Tibial nerve (tissue), 4 donors: ENCODE measurements around the gene RCAN2. TPM values are rescaled to one million over a fixed set of nuclear protein-coding genes. Genes with fewer than 3 reads are reported as not detected.

Source experiments
- DNase-seq, 2 donors: peaks; one replicate each; pipeline ENCODE4 v3.0.0-alpha.2; 2019; ENCODE audit warnings: low spot score in 2 of 2
- H3K27ac ChIP-seq, 4 donors: fragments of 200-600 bp; sonication (generic) in 3 of 4; one replicate each; pipeline ENCODE4 v1.5.1; 2017 to 2019; ENCODE audit warnings: mild to moderate bottlenecking in 1 of 4
- H3K27me3 ChIP-seq, 2 donors: fragments of 200-600 bp; sonication (generic) in 1 of 2; one replicate each; pipeline versions ENCODE4 v1.5.1 to v1.6.0; 2017 to 2019
- H3K36me3 ChIP-seq, 3 donors: fragments of 200-600 bp; sonication (generic); one replicate each; pipeline ENCODE4 v1.5.1; 2018 to 2019
- H3K4me1 ChIP-seq, 4 donors: fragments of 200-600 bp; sonication (generic) in 3 of 4; one replicate each; pipeline ENCODE4 v1.5.1; 2017 to 2019
- H3K4me3 ChIP-seq, 4 donors: fragments of 200-600 bp; sonication (generic) in 3 of 4; one replicate each; pipeline ENCODE4 v1.5.1; 2017 to 2019; ENCODE audit warnings: mild to moderate bottlenecking in 1 of 4, moderate library complexity in 1 of 4
- H3K9me3 ChIP-seq, 4 donors: fragments of 200-600 bp; sonication (generic) in 3 of 4; one replicate each; pipeline ENCODE4 v1.5.1; 2017 to 2019
- EP300 ChIP-seq, 2 donors: sonication (generic); formaldehyde crosslinking; IDR thresholded peaks; one replicate each; pipeline ENCODE4 v1.6.1; 2017; ENCODE audit warnings: antibody characterized with exemption in 2 of 2, mild to moderate bottlenecking in 1 of 2
- POLR2A ChIP-seq, 2 donors: fragments of 450-650 bp; IDR thresholded peaks; one replicate each; pipeline ENCODE4 v1.6.1; 2017; ENCODE audit warnings: antibody characterized with exemption in 2 of 2, mild to moderate bottlenecking in 2 of 2, moderate library complexity in 2 of 2
- WGBS, 2 donors: methylation state at CpG; one replicate each; pipeline ENCODE4 v1.1.5; 2018; 5-methylcytosine and 5-hydroxymethylcytosine counted together
- total RNA-seq, 4 donors: library from RNA; depleted of rRNA; stranded (reverse); fragments of >200 nt; gene quantifications; one replicate each; pipeline ENCODE4 v1.1.0, GENCODE V29; 2016
- TF ChIP-seq, protein P1 (sequence below), 5 experiments: fragments of 200-600 bp in 3 of 5; fragments of 450-650 bp in 2 of 5; sonication (generic) in 3 of 5; IDR thresholded peaks; one replicate each; pipeline ENCODE4 v1.5.1; 2016 to 2019; ENCODE audit warnings: antibody characterized with exemption in 5 of 5, mild to moderate bottlenecking in 3 of 5, moderate library complexity in 2 of 5

RCAN2 gene
- total RNA-seq, 4 donors from 2014 or later: 6.6 to 19.4 (median 15.0) TPM

DNA sequence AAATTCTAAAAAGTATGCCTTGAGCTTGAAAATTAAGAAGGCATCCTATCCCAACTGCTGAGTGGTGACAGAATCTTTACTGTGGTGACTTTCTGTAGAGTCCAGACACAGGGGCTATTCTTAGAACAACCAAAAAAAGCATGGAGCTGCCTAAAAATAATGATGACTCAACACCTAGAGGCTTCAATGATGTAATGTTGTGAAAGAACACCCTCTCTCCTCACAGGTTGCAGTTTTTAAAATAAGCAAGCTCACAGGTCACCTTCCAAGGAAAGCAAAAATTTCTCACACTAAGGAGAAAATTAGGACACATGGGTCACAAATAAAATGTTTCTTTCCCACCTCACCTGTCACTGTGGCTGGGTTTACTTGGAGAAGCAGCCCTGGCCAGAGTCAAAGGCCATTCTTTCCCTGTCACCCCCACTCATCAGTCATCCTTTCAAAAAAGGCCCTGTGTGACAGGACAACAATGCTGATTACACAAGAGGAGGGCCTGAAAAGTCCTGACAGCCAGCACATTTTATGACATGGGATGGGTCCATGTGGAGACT lies 53.5 kb downstream of the RCAN2 start:
- no peak overlapping the region for H3K4me3 ChIP-seq
- H3K27me3 ChIP-seq: no peaks in the 10 kb centered on the region
- TF ChIP-seq EP300 (IDR thresholded peaks at IDR 0.05): no peak
- no peak for TF ChIP-seq POLR2A (IDR thresholded peaks at IDR 0.05)
- TF ChIP-seq, protein P1, sequence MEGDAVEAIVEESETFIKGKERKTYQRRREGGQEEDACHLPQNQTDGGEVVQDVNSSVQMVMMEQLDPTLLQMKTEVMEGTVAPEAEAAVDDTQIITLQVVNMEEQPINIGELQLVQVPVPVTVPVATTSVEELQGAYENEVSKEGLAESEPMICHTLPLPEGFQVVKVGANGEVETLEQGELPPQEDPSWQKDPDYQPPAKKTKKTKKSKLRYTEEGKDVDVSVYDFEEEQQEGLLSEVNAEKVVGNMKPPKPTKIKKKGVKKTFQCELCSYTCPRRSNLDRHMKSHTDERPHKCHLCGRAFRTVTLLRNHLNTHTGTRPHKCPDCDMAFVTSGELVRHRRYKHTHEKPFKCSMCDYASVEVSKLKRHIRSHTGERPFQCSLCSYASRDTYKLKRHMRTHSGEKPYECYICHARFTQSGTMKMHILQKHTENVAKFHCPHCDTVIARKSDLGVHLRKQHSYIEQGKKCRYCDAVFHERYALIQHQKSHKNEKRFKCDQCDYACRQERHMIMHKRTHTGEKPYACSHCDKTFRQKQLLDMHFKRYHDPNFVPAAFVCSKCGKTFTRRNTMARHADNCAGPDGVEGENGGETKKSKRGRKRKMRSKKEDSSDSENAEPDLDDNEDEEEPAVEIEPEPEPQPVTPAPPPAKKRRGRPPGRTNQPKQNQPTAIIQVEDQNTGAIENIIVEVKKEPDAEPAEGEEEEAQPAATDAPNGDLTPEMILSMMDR (IDR thresholded peaks at IDR 0.05): no peak
- peaks cover 0 to 13% (median 4%) of the 10 kb centered on the region in 4 donors for H3K4me1 ChIP-seq
- H3K36me3 ChIP-seq: no peaks in the 10 kb centered on the region
- DNase-seq: no peak
- no peaks in the 10 kb centered on the region for H3K9me3 ChIP-seq
- no peak overlapping the region for H3K27ac ChIP-seq

DNA sequence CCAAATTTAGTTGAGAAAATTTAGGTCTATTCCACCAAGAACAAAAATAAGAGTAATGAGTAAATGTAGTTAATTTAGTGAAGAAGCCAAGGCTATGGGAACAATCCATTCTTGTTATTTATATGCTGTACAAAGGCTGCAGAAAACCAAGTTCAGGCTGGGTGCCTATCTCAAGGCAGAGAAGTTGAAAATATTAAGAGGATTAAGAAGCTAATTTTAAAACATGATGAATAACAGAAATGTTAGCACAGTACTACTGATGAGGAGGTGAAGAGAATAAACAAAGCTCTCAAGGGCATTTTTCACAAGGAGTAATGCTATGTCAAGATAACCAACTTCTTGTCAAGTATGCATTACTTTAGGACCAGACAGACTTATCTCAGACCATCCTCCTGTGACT lies 68.6 kb downstream of the RCAN2 start:
- H3K36me3 ChIP-seq: no peaks in the 10 kb centered on the region
- DNase-seq: no peak
- no peaks in the 10 kb centered on the region for H3K9me3 ChIP-seq
- H3K27ac ChIP-seq: no peak overlapping the region
- H3K27me3 ChIP-seq: no peaks in the 10 kb centered on the region
- TF ChIP-seq, protein P1 (IDR thresholded peaks at IDR 0.05): no peak
- no peak for TF ChIP-seq EP300 (IDR thresholded peaks at IDR 0.05)
- TF ChIP-seq POLR2A (IDR thresholded peaks at IDR 0.05): no peak
- H3K4me3 ChIP-seq: no peak overlapping the region
- H3K4me1 ChIP-seq: peaks cover 0 to 6% (median 2%) of the 10 kb centered on the region in 4 donors

DNA sequence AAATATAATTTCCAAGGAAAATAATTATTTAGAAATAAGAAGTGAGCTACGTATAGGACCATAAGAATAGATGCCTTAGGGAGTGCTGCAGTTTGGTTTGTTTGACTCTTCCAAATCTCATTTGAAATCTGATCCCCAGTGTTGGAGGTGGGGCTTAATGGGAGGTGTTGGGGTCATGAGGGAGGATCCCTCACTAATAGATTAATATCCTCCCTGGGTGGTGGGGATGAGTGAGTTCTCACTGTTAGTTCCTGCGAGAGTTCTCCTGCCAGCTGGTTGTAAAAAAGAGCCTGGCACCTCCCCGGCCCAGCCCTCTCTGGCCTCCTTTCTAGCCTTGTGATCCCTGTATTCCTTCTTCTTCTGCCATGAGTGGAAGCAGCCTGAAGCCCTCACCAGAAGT lies 69.3 kb downstream of the RCAN2 start:
- TF ChIP-seq POLR2A (IDR thresholded peaks at IDR 0.05): no peak
- TF ChIP-seq, protein P1 (IDR thresholded peaks at IDR 0.05): no peak
- TF ChIP-seq EP300 (IDR thresholded peaks at IDR 0.05): no peak
- H3K4me3 ChIP-seq: no peak overlapping the region
- H3K27ac ChIP-seq: no peak overlapping the region
- H3K9me3 ChIP-seq: no peaks in the 10 kb centered on the region
- H3K4me1 ChIP-seq: peaks cover 0 to 6% (median 2%) of the 10 kb centered on the region in 4 donors
- H3K27me3 ChIP-seq: no peaks in the 10 kb centered on the region
- 80 to 88% methylated on average over 3 of the region's 3 CpGs for WGBS, 2 donors
- H3K36me3 ChIP-seq: no peaks in the 10 kb centered on the region
- DNase-seq: no peak

DNA sequence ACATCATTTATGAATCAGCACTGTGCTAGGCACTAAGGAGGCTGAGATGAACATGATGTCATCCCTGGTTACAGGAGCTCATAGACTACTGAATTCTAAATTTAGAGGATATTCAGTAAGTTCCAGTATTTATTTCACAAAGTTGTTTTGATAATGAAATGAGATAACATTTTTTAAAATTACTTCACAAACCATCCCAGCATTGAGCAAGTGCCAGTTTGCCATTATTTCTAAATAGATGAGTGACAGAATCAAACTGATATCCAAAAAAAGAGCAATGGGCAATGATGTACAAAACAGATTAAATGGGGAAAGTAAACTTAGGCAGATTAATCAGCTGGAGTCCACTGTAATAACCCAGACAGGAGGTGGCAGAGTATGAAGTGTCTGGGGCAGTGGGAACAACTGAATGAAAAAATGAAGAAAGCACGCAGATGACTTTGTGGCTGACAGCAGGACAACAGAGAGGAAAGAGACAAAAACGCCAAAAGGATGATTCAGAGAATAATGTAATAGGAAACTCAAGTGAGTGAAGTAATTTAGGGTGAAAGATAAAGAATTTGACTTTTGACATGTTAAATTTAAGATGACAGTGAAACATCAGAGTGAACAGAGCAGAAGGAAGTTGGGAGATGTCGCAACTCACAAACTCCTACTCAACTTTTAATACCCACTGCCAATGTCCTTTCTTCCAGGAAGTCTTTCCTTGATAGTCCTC lies 70.2 kb downstream of the RCAN2 start:
- DNase-seq: no peak
- Histone ChIP-seq H3K36me3 (no peaks in the 10 kb centered on the region), H3K9me3 (no peaks in the 10 kb centered on the region), H3K27ac (no peak overlapping the region), H3K27me3 (no peaks in the 10 kb centered on the region), H3K4me3 (no peak overlapping the region), H3K4me1 (peaks cover 0 to 6% (median 2%) of the 10 kb centered on the region in 4 donors)
- TF ChIP-seq EP300 (IDR thresholded peaks at IDR 0.05) (no peak), POLR2A (IDR thresholded peaks at IDR 0.05) (no peak)
- TF ChIP-seq, protein P1 (IDR thresholded peaks at IDR 0.05): no peak
- 64 to 73% methylated on average over 3 of the region's 3 CpGs for WGBS, 2 donors

DNA sequence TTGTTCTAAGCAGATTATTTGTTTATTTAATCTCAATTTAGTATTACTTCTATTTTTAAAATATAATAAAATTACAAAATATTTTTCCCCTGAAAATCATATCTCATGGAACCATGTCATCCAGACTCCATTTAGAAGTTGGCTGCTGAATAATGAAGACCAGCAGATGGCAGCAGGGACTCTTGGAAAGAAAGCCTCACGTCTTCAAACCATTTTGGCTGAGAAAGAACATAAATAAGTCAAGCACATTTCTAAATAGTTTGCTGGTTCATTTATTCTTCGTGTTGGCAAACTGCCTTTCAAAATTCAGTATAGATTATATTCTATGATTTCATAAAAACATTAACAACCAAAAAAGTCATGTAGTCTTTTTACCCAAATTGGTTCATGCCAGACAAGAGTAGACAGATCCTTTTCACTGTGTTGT lies 71.7 kb downstream of the RCAN2 start:
- no peak overlapping the region for H3K4me3 ChIP-seq
- H3K27me3 ChIP-seq: no peaks in the 10 kb centered on the region
- H3K4me1 ChIP-seq: peaks cover 0 to 6% (median 2%) of the 10 kb centered on the region in 4 donors
- H3K9me3 ChIP-seq: no peaks in the 10 kb centered on the region
- 0 to 2% methylated on average over 2 of the region's 2 CpGs for WGBS, 2 donors
- no peaks in the 10 kb centered on the region for H3K36me3 ChIP-seq
- TF ChIP-seq POLR2A (IDR thresholded peaks at IDR 0.05): no peak
- TF ChIP-seq, protein P1 (IDR thresholded peaks at IDR 0.05): peak; percentile 62 to 77 (median 72)
- no peak overlapping the region for H3K27ac ChIP-seq
- peak; percentile 33 to 93 for DNase-seq
